HFFc6 (cell line): ENCODE results near the gene PIK3R1. TPM values are rescaled to one million over a fixed set of nuclear protein-coding genes. Genes with fewer than 3 reads are reported as not detected.

Source experiments
- DNase-seq: peaks from one replicate; pipeline ENCODE4 v3.0.0-alpha.2; 2018
- H3K27ac Mint-ChIP-seq: 2 replicates; pipeline ENCODE4 v1.8.0; 2020; ENCODE audit warnings: mild to moderate bottlenecking, mixed read lengths
- H3K27me3 Mint-ChIP-seq: 2 replicates; pipeline ENCODE4 v1.8.0; 2021; ENCODE audit warnings: mild to moderate bottlenecking, moderate library complexity, mixed read lengths; ENCODE audit not compliant: insufficient read depth
- H3K36me3 Mint-ChIP-seq: 2 replicates; pipeline ENCODE4 v1.8.0; 2021; ENCODE audit warnings: low read depth, mixed read lengths
- H3K4me1 Mint-ChIP-seq: 2 replicates; pipeline ENCODE4 v1.8.0; 2020; ENCODE audit warnings: low read depth, mixed read lengths
- H3K4me3 Mint-ChIP-seq: 2 replicates; pipeline ENCODE4 v1.8.0; 2020; ENCODE audit warnings: mild to moderate bottlenecking, moderate library complexity, mixed read lengths
- H3K9me3 Mint-ChIP-seq: 2 replicates; pipeline ENCODE4 v1.8.0; 2020; ENCODE audit warnings: mild to moderate bottlenecking, mixed read lengths
- total RNA-seq, 6 experiments: library from RNA; stranded (reverse); fragmentation: NEBNext Ultra II Directional; extraction: Animal tissue kit (Norgen Biotek cat#: 25700); gene quantifications; 2 replicates in 1 of 6; 3 replicates in 5 of 6; pipeline ENCODE4 v1.2.3, GENCODE V29; 2021
- TF ChIP-seq, protein P1 (sequence below): fragments of 200-600 bp; sonication (generic); IDR thresholded peaks from 2 replicates; pipeline ENCODE4 v1.5.0; 2021; ENCODE audit warnings: antibody characterized with exemption, mild to moderate bottlenecking

The PIK3R1 gene
- total RNA-seq, 6 experiments from 2014 or later, result 19.6 to 26.4 (median 22.4) TPM

GRCh38 chr5:68270399-68270975 lies 54.9 kb downstream of the PIK3R1 start:
- Mint-ChIP-seq H3K9me3 (no peaks in the 10 kb centered on the region), H3K27me3 (no peaks in the 10 kb centered on the region), H3K4me3 (no peak overlapping the region), H3K36me3 (peaks cover 7% of the 10 kb centered on the region), H3K4me1 (peaks cover 85% of the 10 kb centered on the region), H3K27ac (no peak overlapping the region)
- TF ChIP-seq, protein P1, sequence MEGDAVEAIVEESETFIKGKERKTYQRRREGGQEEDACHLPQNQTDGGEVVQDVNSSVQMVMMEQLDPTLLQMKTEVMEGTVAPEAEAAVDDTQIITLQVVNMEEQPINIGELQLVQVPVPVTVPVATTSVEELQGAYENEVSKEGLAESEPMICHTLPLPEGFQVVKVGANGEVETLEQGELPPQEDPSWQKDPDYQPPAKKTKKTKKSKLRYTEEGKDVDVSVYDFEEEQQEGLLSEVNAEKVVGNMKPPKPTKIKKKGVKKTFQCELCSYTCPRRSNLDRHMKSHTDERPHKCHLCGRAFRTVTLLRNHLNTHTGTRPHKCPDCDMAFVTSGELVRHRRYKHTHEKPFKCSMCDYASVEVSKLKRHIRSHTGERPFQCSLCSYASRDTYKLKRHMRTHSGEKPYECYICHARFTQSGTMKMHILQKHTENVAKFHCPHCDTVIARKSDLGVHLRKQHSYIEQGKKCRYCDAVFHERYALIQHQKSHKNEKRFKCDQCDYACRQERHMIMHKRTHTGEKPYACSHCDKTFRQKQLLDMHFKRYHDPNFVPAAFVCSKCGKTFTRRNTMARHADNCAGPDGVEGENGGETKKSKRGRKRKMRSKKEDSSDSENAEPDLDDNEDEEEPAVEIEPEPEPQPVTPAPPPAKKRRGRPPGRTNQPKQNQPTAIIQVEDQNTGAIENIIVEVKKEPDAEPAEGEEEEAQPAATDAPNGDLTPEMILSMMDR, result no peak
- no peak for DNase-seq

DNA sequence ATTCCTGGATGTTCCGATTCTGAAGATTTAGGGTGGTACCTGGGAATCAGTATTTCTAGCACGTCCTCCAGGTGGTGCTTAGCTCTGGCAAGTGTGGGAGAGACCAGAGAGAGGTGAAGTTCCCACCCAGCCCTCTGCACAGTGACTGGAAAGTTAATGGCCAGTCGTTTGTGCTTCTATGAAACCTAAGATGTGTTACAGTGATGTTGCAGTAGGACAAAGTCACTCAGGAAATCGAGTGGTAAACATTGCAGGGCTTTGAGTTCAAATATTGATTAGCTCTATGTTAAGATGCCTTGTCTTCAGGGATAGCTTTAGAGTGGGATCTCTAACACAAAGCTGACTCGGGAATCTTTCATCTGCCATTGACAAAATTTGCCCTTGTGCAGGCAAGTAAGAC lies 55.6 kb downstream of the PIK3R1 start:
- TF ChIP-seq, protein P1, result no peak
- peaks cover 79% of the 10 kb centered on the region for H3K4me1 Mint-ChIP-seq
- H3K27me3 Mint-ChIP-seq, result no peaks in the 10 kb centered on the region; the same call in 1 of the 2 replicates
- H3K4me3 Mint-ChIP-seq, result no peak overlapping the region
- H3K36me3 Mint-ChIP-seq, result peaks cover 9% of the 10 kb centered on the region
- DNase-seq, result no peak
- H3K9me3 Mint-ChIP-seq, result no peaks in the 10 kb centered on the region
- H3K27ac Mint-ChIP-seq, result no peak overlapping the region

DNA sequence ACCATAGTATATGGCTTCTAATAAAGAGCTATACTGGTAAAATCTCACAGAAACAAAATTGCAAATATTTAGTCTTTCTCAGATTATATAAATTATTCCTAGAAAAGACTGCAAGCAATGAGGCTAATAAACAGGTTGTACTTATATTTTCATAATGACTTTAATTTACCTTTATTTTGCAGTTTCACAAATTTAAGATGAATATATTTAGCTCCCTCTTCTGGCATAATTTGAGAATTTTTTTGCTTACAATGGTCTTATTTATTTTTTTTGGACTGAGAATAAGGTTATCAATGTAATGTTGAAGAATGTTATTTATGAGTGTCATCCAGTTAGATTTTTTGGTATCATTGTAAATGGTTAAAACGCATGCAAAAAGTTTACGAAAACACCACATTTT lies 56.7 kb downstream of the PIK3R1 start:
- Mint-ChIP-seq H3K36me3 (peaks cover 19% of the 10 kb centered on the region), H3K4me3 (no peak overlapping the region)

DNA sequence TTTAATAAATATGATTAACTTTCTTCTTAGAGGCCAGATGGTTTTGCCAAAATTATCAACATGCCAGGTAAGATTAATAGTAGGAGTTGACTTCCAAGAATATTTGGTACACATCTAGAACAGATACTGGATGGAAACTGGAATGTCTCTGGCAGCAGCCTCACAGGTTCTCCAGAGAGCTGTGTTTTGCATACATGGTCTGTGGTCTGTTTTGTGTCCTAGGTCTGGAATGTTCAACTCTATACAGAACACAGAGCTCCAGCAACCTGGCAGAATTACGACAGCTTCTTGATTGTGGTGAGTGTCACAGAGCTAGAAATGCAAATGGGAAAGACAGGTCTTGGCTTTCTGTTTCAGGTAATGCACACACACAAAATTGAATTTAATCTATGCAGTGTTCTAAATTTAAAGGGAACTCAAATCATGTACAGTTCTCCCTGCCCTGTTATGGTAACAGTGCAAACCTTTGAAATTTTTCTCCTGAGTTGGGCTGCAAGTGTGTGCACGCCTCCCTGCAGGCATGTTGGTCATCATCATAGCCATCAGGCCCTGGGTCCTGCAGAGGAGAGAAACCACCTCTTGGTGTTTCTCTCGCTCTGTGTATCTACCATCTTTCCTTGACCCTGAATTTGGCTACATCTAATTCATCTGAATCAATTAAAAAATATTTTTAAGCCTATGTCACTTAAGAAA lies 58.3 kb downstream of the PIK3R1 start:
- no peak for DNase-seq
- H3K36me3 Mint-ChIP-seq, result peaks cover 29% of the 10 kb centered on the region
- peaks cover 69% of the 10 kb centered on the region for H3K4me1 Mint-ChIP-seq
- no peak overlapping the region for H3K27ac Mint-ChIP-seq
- TF ChIP-seq, protein P1, result no peak
- H3K4me3 Mint-ChIP-seq, result no peak overlapping the region
- H3K9me3 Mint-ChIP-seq, result no peaks in the 10 kb centered on the region
- no peaks in the 10 kb centered on the region; the same call in 1 of the 2 replicates for H3K27me3 Mint-ChIP-seq

More for the DNA sequence above, 56.7 kb downstream of the PIK3R1 start:
- H3K27me3 Mint-ChIP-seq, result no peaks in the 10 kb centered on the region; the same call in 1 of the 2 replicates
- no peak overlapping the region for H3K27ac Mint-ChIP-seq
- no peak for DNase-seq
- TF ChIP-seq, protein P1, result peak; percentile 75
- peaks cover 75% of the 10 kb centered on the region for H3K4me1 Mint-ChIP-seq
- no peaks in the 10 kb centered on the region for H3K9me3 Mint-ChIP-seq

GRCh38 chr5:68274847-68275651 lies 59.5 kb downstream of the PIK3R1 start:
- Mint-ChIP-seq H3K4me1 (peaks cover 57% of the 10 kb centered on the region), H3K36me3 (peaks cover 36% of the 10 kb centered on the region), H3K27me3 (no peaks in the 10 kb centered on the region; the same call in 1 of the 2 replicates), H3K4me3 (no peak overlapping the region), H3K9me3 (no peaks in the 10 kb centered on the region), H3K27ac (no peak overlapping the region)
- TF ChIP-seq, protein P1, result no peak
- DNase-seq, result no peak
